Measurements from ENCODE around the gene TESK2.

Gene TESK2

DNA sequence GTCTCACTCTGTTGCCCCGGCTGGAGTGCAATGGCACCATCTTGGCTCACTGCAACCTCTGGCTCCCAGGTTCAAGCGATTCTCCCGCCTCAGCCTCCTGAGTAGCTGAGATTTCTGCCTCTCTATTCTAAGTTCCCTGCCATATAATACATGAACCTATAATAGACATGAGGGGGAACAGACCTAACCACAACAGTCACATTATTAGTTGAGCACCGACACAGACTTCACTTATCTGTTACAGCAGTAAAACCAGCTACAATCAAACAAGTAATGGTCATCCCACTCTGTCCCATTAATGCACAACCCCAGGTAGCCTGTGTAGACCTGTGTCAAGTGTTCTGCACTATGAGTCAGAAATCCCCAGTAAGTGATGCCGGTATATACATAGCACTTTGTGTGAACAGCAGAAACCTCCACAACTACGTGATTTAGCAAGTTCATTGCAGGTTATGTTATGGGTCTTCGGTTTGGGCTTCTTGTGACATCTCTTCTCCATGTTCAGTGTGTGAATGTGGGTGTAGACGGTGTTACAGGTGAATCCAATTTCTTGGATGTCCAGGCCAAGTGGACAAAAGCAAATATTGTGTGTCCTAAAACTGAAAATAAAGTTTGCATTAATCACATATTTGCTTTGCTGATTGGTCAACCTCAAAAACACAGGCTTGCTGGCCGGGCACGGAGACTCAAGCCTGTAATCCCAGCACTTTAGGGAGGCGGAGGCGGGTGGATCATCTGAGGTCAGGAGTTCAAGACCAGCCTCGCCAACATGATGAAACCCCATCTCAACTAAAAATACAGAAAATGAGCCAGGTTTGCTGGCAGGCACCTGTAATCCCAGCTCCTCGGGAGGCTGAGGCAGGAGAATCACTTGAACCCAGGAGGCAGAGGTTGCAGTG, 12.7 kb upstream of the TESK2 start:
- no peak for DNase-seq (ENCODE audit: low read depth)
- H3K4me3 ChIP-seq (ENCODE audit: control insufficient read depth, low read depth, low read length): no peak overlapping the region
- TF ChIP-seq, protein P1, sequence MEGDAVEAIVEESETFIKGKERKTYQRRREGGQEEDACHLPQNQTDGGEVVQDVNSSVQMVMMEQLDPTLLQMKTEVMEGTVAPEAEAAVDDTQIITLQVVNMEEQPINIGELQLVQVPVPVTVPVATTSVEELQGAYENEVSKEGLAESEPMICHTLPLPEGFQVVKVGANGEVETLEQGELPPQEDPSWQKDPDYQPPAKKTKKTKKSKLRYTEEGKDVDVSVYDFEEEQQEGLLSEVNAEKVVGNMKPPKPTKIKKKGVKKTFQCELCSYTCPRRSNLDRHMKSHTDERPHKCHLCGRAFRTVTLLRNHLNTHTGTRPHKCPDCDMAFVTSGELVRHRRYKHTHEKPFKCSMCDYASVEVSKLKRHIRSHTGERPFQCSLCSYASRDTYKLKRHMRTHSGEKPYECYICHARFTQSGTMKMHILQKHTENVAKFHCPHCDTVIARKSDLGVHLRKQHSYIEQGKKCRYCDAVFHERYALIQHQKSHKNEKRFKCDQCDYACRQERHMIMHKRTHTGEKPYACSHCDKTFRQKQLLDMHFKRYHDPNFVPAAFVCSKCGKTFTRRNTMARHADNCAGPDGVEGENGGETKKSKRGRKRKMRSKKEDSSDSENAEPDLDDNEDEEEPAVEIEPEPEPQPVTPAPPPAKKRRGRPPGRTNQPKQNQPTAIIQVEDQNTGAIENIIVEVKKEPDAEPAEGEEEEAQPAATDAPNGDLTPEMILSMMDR (conservative IDR thresholded peaks at IDR 0.05; ENCODE audit: control insufficient read depth, insufficient read depth, low read depth, low read length): no peak

DNA sequence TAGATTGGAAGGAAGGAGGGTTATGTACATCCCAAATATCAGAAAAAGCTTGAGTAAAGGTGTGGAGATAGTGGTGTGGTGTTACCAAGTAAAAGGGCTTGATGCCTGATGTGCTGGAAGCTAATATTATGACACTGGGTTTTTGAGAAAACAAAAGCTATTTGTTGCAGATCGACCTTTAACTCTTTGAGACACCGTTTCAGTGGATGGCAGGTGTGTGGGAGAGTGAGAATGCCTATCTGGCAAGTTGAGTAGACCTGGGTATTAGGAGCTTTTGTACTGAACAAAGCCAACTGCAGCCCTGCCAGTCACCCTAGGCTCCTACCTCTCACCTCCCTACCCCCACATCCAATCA, 10.5 kb upstream of the TESK2 start:
- TF ChIP-seq, protein P1 (conservative IDR thresholded peaks at IDR 0.05; ENCODE audit: control insufficient read depth, insufficient read depth, low read depth, low read length): no peak

DNA sequence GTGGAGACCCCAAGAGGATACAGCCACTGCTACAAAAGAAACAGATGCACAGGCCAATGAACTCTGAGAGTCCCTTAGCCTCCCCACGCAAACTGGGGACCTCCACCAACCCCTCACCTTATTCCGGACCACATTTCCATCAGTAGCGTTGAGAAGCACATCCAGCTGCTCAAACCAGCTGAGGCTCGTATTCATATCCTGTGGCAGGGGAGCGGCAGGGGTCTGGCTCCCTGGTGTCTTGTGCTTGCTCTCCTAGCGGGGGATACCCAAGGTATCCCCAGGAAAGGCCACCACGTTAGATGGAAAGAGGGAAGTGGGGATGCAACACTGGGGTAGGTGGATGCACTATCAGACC, 8.4 kb upstream of the TESK2 start:
- peak overlapping the region; percentile 94 for H3K4me3 ChIP-seq (ENCODE audit: control insufficient read depth, low read depth, low read length)
- DNase-seq (ENCODE audit: low read depth): no peak
- TF ChIP-seq, protein P1 (conservative IDR thresholded peaks at IDR 0.05; ENCODE audit: control insufficient read depth, insufficient read depth, low read depth, low read length): no peak

More for the DNA sequence above, 10.5 kb upstream of the TESK2 start:
- H3K4me3 ChIP-seq (ENCODE audit: control insufficient read depth, low read depth, low read length): no peak overlapping the region
- no peak for DNase-seq (ENCODE audit: low read depth)

DNA sequence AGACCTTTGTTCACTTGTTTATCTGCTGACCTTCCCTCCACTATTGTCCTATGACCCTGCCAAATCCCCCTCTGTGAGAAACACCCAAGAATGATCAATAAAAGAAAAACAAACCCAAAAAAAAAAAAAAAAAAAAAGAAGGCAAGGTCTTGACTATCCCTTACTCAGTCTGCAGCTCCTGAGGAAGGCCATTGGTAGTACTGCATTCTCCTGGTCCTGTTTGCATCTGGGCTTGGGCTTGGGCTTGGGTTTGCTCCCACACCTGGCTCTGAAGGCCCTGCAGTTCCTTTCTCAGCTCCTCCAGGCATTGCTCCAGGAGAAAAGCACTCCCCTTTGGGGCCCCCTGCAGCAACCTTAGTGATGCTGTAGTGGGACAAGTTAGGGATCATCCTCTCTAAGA, 7.3 kb upstream of the TESK2 start:
- H3K4me3 ChIP-seq (ENCODE audit: control insufficient read depth, low read depth, low read length): no peak overlapping the region
- DNase-seq (ENCODE audit: low read depth): no peak
- TF ChIP-seq, protein P1 (conservative IDR thresholded peaks at IDR 0.05; ENCODE audit: control insufficient read depth, insufficient read depth, low read depth, low read length): no peak

DNA sequence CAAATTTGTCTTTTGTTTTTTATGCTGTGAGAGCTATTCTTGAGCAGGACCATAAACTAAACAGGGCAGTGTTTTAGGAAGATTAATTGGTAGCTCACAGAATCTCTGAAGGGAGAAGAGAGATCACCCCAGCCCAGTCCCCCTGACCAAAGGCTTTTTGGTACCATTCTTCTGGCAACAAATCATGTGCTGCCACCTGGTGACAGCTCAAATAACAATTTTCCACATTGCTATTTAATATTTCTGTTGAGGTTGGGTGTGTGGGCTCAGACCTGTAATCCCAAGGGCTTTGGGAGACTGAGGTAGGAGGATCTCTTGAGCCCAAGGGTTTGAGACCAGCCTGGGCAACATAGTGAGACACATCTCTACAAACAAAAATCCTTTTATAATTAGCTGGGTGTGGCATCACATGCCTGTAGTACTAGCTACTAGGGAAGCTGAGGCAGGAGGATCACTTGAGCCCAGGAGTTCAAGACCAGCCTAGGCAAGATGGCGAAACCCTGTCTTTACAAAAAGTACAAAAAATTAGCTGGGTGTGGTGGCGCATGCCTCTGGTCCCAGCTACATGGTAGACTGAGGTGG, 2.2 kb upstream of the TESK2 start:
- TF ChIP-seq, protein P1 (conservative IDR thresholded peaks at IDR 0.05; ENCODE audit: control insufficient read depth, insufficient read depth, low read depth, low read length): peak; percentile 43
- H3K4me3 ChIP-seq (ENCODE audit: control insufficient read depth, low read depth, low read length): no peak overlapping the region
- peak; percentile 54 for DNase-seq (ENCODE audit: low read depth)

DNA sequence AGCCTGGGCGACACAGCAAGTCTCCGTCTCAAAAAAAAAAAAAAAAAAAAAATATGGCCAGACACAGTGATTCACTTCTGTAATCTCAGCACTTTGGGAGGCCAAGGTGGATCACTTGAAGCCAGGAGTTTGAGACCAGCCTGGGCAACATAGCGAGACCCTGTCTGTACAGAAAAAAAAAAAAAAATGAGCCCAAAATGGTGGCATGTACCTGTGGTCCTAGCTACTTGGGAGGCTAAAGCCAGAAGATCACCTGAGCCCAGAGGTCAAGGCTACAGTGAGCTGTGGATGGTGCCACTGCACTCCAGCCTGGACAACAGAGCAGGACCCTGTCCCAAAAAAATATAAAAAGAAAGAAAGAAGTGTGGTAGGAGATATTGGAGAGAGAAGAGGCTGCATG, 1.7 kb upstream of the TESK2 start:
- TF ChIP-seq, protein P1 (conservative IDR thresholded peaks at IDR 0.05; ENCODE audit: control insufficient read depth, insufficient read depth, low read depth, low read length): no peak
- H3K4me3 ChIP-seq (ENCODE audit: control insufficient read depth, low read depth, low read length): no peak overlapping the region
- DNase-seq (ENCODE audit: low read depth): no peak
